NB4 (cell line): ENCODE data around the gene OPCML.

Experiments used
- DNase-seq: peaks from one replicate; pipeline ENCODE4 v3.0.0; 2010; ENCODE audit warnings: low read depth
- H3K4me3 ChIP-seq: one replicate; pipeline ENCODE4 v1.5.1; 2011; ENCODE audit warnings: mild to moderate bottlenecking, low read depth, low read length, moderate library complexity
- MYC ChIP-seq: IDR thresholded peaks from 2 replicates; pipeline ENCODE4 v1.6.1; 2011; ENCODE audit warnings: low read depth, low read length
- POLR2A ChIP-seq: IDR thresholded peaks from 2 replicates; pipeline ENCODE4 v1.6.1; 2011; ENCODE audit warnings: mild to moderate bottlenecking; ENCODE audit not compliant: insufficient read length; ENCODE audit errors: extremely low read depth
- TF ChIP-seq, protein P1 (sequence below): IDR thresholded peaks from one replicate; pipeline ENCODE4 v1.5.1; 2012; ENCODE audit warnings: low read depth, low read length
- TF ChIP-seq, protein P2 (sequence below): IDR thresholded peaks from 2 replicates; pipeline ENCODE4 v1.6.1; 2011; ENCODE audit warnings: low read depth, low read length

Gene OPCML

GRCh38 chr11:132980670-132981069, 551.6 kb downstream of the OPCML start:
- no peak overlapping the region for H3K4me3 ChIP-seq
- DNase-seq, result peak; percentile 10
- TF ChIP-seq, protein P1, sequence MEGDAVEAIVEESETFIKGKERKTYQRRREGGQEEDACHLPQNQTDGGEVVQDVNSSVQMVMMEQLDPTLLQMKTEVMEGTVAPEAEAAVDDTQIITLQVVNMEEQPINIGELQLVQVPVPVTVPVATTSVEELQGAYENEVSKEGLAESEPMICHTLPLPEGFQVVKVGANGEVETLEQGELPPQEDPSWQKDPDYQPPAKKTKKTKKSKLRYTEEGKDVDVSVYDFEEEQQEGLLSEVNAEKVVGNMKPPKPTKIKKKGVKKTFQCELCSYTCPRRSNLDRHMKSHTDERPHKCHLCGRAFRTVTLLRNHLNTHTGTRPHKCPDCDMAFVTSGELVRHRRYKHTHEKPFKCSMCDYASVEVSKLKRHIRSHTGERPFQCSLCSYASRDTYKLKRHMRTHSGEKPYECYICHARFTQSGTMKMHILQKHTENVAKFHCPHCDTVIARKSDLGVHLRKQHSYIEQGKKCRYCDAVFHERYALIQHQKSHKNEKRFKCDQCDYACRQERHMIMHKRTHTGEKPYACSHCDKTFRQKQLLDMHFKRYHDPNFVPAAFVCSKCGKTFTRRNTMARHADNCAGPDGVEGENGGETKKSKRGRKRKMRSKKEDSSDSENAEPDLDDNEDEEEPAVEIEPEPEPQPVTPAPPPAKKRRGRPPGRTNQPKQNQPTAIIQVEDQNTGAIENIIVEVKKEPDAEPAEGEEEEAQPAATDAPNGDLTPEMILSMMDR, result no peak
- no peak for TF ChIP-seq POLR2A
- TF ChIP-seq MYC, result no peak
- TF ChIP-seq, protein P2, sequence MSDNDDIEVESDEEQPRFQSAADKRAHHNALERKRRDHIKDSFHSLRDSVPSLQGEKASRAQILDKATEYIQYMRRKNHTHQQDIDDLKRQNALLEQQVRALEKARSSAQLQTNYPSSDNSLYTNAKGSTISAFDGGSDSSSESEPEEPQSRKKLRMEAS, result no peak

GRCh38 chr11:132977746-132978145, 554.6 kb downstream of the OPCML start:
- H3K4me3 ChIP-seq, result no peak overlapping the region
- TF ChIP-seq, protein P1, result no peak
- no peak for TF ChIP-seq MYC
- TF ChIP-seq, protein P2, result no peak
- TF ChIP-seq POLR2A, result no peak
- DNase-seq, result no peak

DNA sequence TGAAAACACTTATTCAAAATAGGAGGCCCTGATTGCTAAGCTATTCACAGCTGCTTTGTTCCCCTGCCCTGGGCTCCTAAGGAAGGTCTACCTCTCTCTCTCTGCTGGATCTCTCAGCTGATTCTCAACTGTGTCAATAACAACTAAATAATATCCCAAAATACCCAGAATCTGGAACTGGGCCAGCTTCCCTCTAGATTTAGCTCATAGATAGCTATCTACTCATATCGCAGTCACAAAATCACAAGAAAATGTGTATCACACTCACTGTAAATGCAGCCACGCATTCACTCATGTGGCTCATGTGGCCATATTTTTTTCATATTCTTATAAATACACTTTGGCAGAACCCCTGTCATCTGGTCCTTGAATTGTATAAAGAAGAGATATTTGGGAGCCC, 555.1 kb downstream of the OPCML start:
- TF ChIP-seq POLR2A (no peak), MYC (no peak)
- TF ChIP-seq, protein P2, result no peak
- TF ChIP-seq, protein P1, result no peak
- no peak overlapping the region for H3K4me3 ChIP-seq
- DNase-seq, result no peak

GRCh38 chr11:132976115-132976514, 556.2 kb downstream of the OPCML start:
- DNase-seq, result no peak
- no peak for TF ChIP-seq MYC
- TF ChIP-seq POLR2A, result no peak
- TF ChIP-seq, protein P1, result no peak
- TF ChIP-seq, protein P2, result no peak
- no peak overlapping the region for H3K4me3 ChIP-seq

DNA sequence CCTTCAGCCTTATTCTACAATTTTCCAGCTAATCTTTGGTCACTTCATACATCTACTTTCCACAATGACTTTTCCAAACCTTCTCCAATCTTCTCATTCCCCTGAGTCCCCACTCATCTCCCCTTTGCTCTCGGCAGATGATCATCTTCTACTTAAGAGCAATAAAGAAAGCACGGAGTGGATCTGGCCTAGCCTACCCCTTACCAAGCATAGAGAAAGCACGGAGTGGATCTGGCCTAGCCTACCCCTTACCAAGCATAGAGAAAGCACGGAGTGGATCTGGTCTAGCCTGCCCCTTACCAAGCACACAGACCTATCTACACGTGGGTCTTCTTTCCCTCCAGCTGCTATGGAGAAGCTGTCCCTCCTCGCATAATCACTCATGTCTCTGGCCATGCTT, 558.6 kb downstream of the OPCML start:
- no peak for DNase-seq
- TF ChIP-seq, protein P2, result no peak
- no peak for TF ChIP-seq POLR2A
- TF ChIP-seq, protein P1, result no peak
- TF ChIP-seq MYC, result no peak
- H3K4me3 ChIP-seq, result no peak overlapping the region

GRCh38 chr11:132972565-132972964, 559.7 kb downstream of the OPCML start:
- TF ChIP-seq, protein P1, result no peak
- TF ChIP-seq, protein P2, result no peak
- TF ChIP-seq MYC (no peak), POLR2A (no peak)
- H3K4me3 ChIP-seq, result no peak overlapping the region
- no peak for DNase-seq
